ENCODE measurements around the gene GOSR1. TPM values are rescaled to one million over a fixed set of nuclear protein-coding genes. Genes with fewer than 3 reads are reported as not detected.
"Not testable (repeated sequence)": the region's sequence is repeated elsewhere in the genome, so short reads cannot be mapped to it uniquely, and the experiment has no call there.

Gene GOSR1
- total RNA-seq, 4 donors from 2014 or later: 36.3 to 70.4 (median 54.7) TPM

GRCh38 chr17:30558686-30559545 is 81.7 kb downstream of the GOSR1 start:
- no peak for DNase-seq
- intact Hi-C loops (cut with DNase I): no loop called here
- TF ChIP-seq CTCF (IDR thresholded peaks at IDR 0.05) (no peak), POLR2A (IDR thresholded peaks at IDR 0.05) (no peak)
- H3K36me3 ChIP-seq: no peaks in the 10 kb centered on the region
- no peak overlapping the region for H3K27ac ChIP-seq
- no peak overlapping the region for H3K4me3 ChIP-seq (replicated peaks in 1 of 3)
- H3K27me3 ChIP-seq: no peaks in the 10 kb centered on the region
- H3K4me1 ChIP-seq: no peaks in the 10 kb centered on the region
- 82 to 83% methylated on average over 14 to 16 of the region's 22 CpGs for WGBS, 2 donors
- no peaks in the 10 kb centered on the region for H3K9me3 ChIP-seq

- Histone ChIP-seq H3K4me1 (no peaks in the 10 kb centered on the region), H3K27me3 (no peaks in the 10 kb centered on the region), H3K36me3 (no peaks in the 10 kb centered on the region), H3K27ac (no peak overlapping the region), H3K4me3 (replicated peaks in 1 of 3) (no peak overlapping the region), H3K9me3 (no peaks in the 10 kb centered on the region)
- DNase-seq: no peak
- intact Hi-C loops (cut with DNase I): no loop called here
- 92 to 100% methylated on average over 2 to 3 of the region's 7 CpGs for WGBS, 2 donors
- TF ChIP-seq POLR2A (IDR thresholded peaks at IDR 0.05) (no peak), CTCF (IDR thresholded peaks at IDR 0.05) (no peak)
Measured at GRCh38 chr17:30559656-30560055, 82.4 kb downstream of the GOSR1 start.

- WGBS, 2 donors: 82 to 84% methylated on average over 4 of the region's 8 CpGs
- H3K4me3 ChIP-seq (replicated peaks in 1 of 3): not testable (repeated sequence)
Measured at GRCh38 chr17:30560117-30561026, 83.2 kb downstream of the GOSR1 start.

GRCh38 chr17:30561766-30562165 is 84.6 kb downstream of the GOSR1 start:
- H3K4me3 ChIP-seq (replicated peaks in 1 of 3); H3K27ac ChIP-seq; DNase-seq; H3K36me3 ChIP-seq; H3K9me3 ChIP-seq; H3K27me3 ChIP-seq; intact Hi-C loops (cut with DNase I); H3K4me1 ChIP-seq: not testable (repeated sequence)
- 93 to 100% methylated on average over 1 of the region's 1 CpG for WGBS, 2 donors

More at GRCh38 chr17:30560117-30561026, 83.2 kb downstream of the GOSR1 start:
- H3K27ac ChIP-seq; H3K4me1 ChIP-seq; DNase-seq; H3K9me3 ChIP-seq; intact Hi-C loops (cut with DNase I); H3K36me3 ChIP-seq; H3K27me3 ChIP-seq: not testable (repeated sequence)

GRCh38 chr17:30563131-30563904 is 86.1 kb downstream of the GOSR1 start:
- H3K36me3 ChIP-seq; intact Hi-C loops (cut with DNase I); DNase-seq; H3K4me1 ChIP-seq; H3K4me3 ChIP-seq (replicated peaks in 1 of 3); H3K9me3 ChIP-seq; H3K27ac ChIP-seq; H3K27me3 ChIP-seq: not testable (repeated sequence)
- WGBS, 2 donors: 68 to 71% methylated on average over 9 of the region's 9 CpGs

- H3K36me3 ChIP-seq; H3K27ac ChIP-seq; H3K4me1 ChIP-seq; H3K9me3 ChIP-seq; intact Hi-C loops (cut with DNase I); H3K4me3 ChIP-seq (replicated peaks in 1 of 3); H3K27me3 ChIP-seq; DNase-seq: not testable (repeated sequence)
- WGBS, 2 donors: 73 to 74% methylated on average over 7 of the region's 7 CpGs
Measured at GRCh38 chr17:30563905-30564390, 86.7 kb downstream of the GOSR1 start.

GRCh38 chr17:30564422-30565072 is 87.3 kb downstream of the GOSR1 start:
- H3K27me3 ChIP-seq; DNase-seq; H3K27ac ChIP-seq; intact Hi-C loops (cut with DNase I); H3K36me3 ChIP-seq; H3K4me1 ChIP-seq; H3K9me3 ChIP-seq; H3K4me3 ChIP-seq (replicated peaks in 1 of 3): not testable (repeated sequence)
- WGBS, 2 donors: 31 to 47% methylated on average over 10 to 11 of the region's 13 CpGs

Measured in thyroid gland (tissue), 4 donors.